Neural progenitor cell (in vitro differentiated cells): ENCODE results near the gene GALNT2. TPM values are rescaled to one million over a fixed set of nuclear protein-coding genes. Genes with fewer than 3 reads are reported as not detected.

Experiments
- DNase-seq: peaks from one replicate; pipeline ENCODE4 v3.0.0-alpha.2; 2016; ENCODE audit warnings: low spot score
- H2AFZ ChIP-seq: fragments of 200-600 bp; sonication (generic); replicated peaks from 2 replicates; pipeline ENCODE4 v1.6.1; 2016; ENCODE audit warnings: antibody characterized with exemption
- H3F3A ChIP-seq: fragments of 200-600 bp; sonication (generic); 2 replicates; pipeline ENCODE4 v1.6.1; 2016; ENCODE audit warnings: antibody characterized with exemption, low read depth
- H3K27ac ChIP-seq: fragments of 200-600 bp; sonication (generic); 2 replicates; pipeline ENCODE4 v1.5.1; 2016; ENCODE audit warnings: mild to moderate bottlenecking
- H3K27me3 ChIP-seq: fragments of 200-600 bp; sonication (generic); 2 replicates; pipeline ENCODE4 v1.6.1; 2016; ENCODE audit warnings: mild to moderate bottlenecking, moderate library complexity
- H3K36me3 ChIP-seq: fragments of 200-600 bp; sonication (generic); 2 replicates; pipeline ENCODE4 v1.5.1; 2016
- H3K4me1 ChIP-seq: fragments of 200-600 bp; sonication (generic); 2 replicates; pipeline ENCODE4 v1.6.1; 2016; ENCODE audit warnings: mixed run types
- H3K4me2 ChIP-seq: fragments of 200-600 bp; sonication (generic); 2 replicates; pipeline ENCODE4 v1.6.1; 2016
- H3K4me3 ChIP-seq: fragments of 200-600 bp; sonication (generic); 2 replicates; pipeline ENCODE4 v1.5.1; 2016
- H3K79me2 ChIP-seq: fragments of 200-600 bp; sonication (generic); 2 replicates; pipeline ENCODE4 v1.6.1; 2016; ENCODE audit warnings: low read depth
- H3K9ac ChIP-seq: fragments of 200-600 bp; sonication (generic); 2 replicates; pipeline ENCODE4 v1.6.1; 2016
- H3K9me3 ChIP-seq: fragments of 200-600 bp; sonication (generic); 2 replicates; pipeline ENCODE4 v1.5.1; 2016; ENCODE audit warnings: low read depth
- H4K20me1 ChIP-seq: fragments of 200-600 bp; sonication (generic); 2 replicates; pipeline ENCODE4 v1.6.1; 2016; ENCODE audit warnings: low read depth
- H3K27ac Mint-ChIP-seq: 3 replicates; pipeline ENCODE4 v1.8.0; 2021; ENCODE audit warnings: mixed read lengths
- H3K27me3 Mint-ChIP-seq: 2 replicates; pipeline ENCODE4 v1.8.0; 2022; ENCODE audit warnings: low read depth, mild to moderate bottlenecking, inconsistent platforms, moderate library complexity, mixed read lengths; ENCODE audit not compliant: insufficient read depth
- H3K36me3 Mint-ChIP-seq: 3 replicates; pipeline ENCODE4 v1.8.0; 2021; ENCODE audit warnings: mixed read lengths
- H3K4me1 Mint-ChIP-seq: 3 replicates; pipeline ENCODE4 v1.8.0; 2021; ENCODE audit warnings: mixed read lengths
- H3K4me3 Mint-ChIP-seq: 3 replicates; pipeline ENCODE4 v1.8.0; 2021; ENCODE audit warnings: mild to moderate bottlenecking, moderate library complexity, mixed read lengths
- H3K9me3 Mint-ChIP-seq: 3 replicates; pipeline ENCODE4 v1.8.0; 2020; ENCODE audit warnings: mixed read lengths
- CTCF ChIP-seq: fragments of 200-600 bp; sonication (generic); IDR thresholded peaks from 2 replicates; pipeline ENCODE4 v1.5.1; 2017; ENCODE audit warnings: antibody characterized with exemption, mild to moderate bottlenecking
- EZH2 ChIP-seq: fragments of 200-600 bp; sonication (generic); IDR thresholded peaks from 2 replicates; pipeline ENCODE4 v1.6.1; 2017; ENCODE audit warnings: antibody characterized with exemption, mild to moderate bottlenecking, moderate library complexity
- EZH2phosphoT487 ChIP-seq: fragments of 200-600 bp; sonication (generic); IDR thresholded peaks from 2 replicates; pipeline ENCODE4 v1.6.1; 2017; ENCODE audit warnings: antibody characterized with exemption
- total RNA-seq: library from RNA; depleted of rRNA; stranded (reverse); fragments of >200 nt; gene quantifications from 2 replicates; pipeline ENCODE4 v1.2.3, GENCODE V29; 2015; ENCODE audit warnings: low replicate concordance

Gene GALNT2
- total RNA-seq, 1 donor from 2014 or later = 37.6 TPM

- H3K4me1 ChIP-seq = peaks cover 30% of the 10 kb centered on the region
These were observed 92.5 kb downstream of the GALNT2 start for GRCh38 chr1:230159580-230159979.

GRCh38 chr1:230160957-230161771 lies 94.1 kb downstream of the GALNT2 start:
- H2AFZ ChIP-seq = no peak overlapping the region
- peaks cover 6% of the 10 kb centered on the region for H3K36me3 Mint-ChIP-seq
- H3F3A ChIP-seq = peaks cover 6% of the 10 kb centered on the region
- H3K4me1 Mint-ChIP-seq = peaks cover 40% of the 10 kb centered on the region
- no peak overlapping the region for H3K27ac ChIP-seq
- H3K27me3 Mint-ChIP-seq = peaks cover 2% of the 10 kb centered on the region
- H3K9me3 ChIP-seq = no peaks in the 10 kb centered on the region
- DNase-seq = no peak
- H3K4me1 ChIP-seq = peaks cover 16% of the 10 kb centered on the region
- H3K27me3 ChIP-seq = no peaks in the 10 kb centered on the region
- H3K36me3 ChIP-seq = no peaks in the 10 kb centered on the region
- H3K9me3 Mint-ChIP-seq = peaks cover 5% of the 10 kb centered on the region
- H3K9ac ChIP-seq = no peak overlapping the region
- peaks cover 44% of the 10 kb centered on the region for H3K79me2 ChIP-seq
- H3K4me3 ChIP-seq = no peak overlapping the region
- H3K4me2 ChIP-seq = no peak overlapping the region
- no peak for TF ChIP-seq EZH2
- TF ChIP-seq CTCF = no peak
- no peak for TF ChIP-seq EZH2phosphoT487
- peaks cover 10% of the 10 kb centered on the region for H4K20me1 ChIP-seq
- H3K4me3 Mint-ChIP-seq = no peak overlapping the region
- no peak overlapping the region for H3K27ac Mint-ChIP-seq

More at GRCh38 chr1:230159580-230159979, 92.5 kb downstream of the GALNT2 start:
- DNase-seq = no peak
- Histone ChIP-seq H3K27me3 (no peaks in the 10 kb centered on the region), H3F3A (peaks cover 6% of the 10 kb centered on the region), H2AFZ (no peak overlapping the region), H3K4me3 (no peak overlapping the region), H3K9ac (no peak overlapping the region), H3K27ac (no peak overlapping the region), H3K4me2 (peak overlapping the region; percentile 51), H4K20me1 (peaks cover 24% of the 10 kb centered on the region), H3K9me3 (no peaks in the 10 kb centered on the region), H3K79me2 (peaks cover 51% of the 10 kb centered on the region), H3K36me3 (no peaks in the 10 kb centered on the region)
- Mint-ChIP-seq H3K4me1 (peaks cover 55% of the 10 kb centered on the region), H3K36me3 (peaks cover 6% of the 10 kb centered on the region), H3K9me3 (peaks cover 7% of the 10 kb centered on the region), H3K27ac (no peak overlapping the region), H3K27me3 (peaks cover 2% of the 10 kb centered on the region), H3K4me3 (no peak overlapping the region)
- TF ChIP-seq CTCF = no peak
- TF ChIP-seq EZH2phosphoT487 = no peak
- TF ChIP-seq EZH2 = no peak

- peaks cover 13% of the 10 kb centered on the region for H3K4me1 ChIP-seq
- H3K9ac ChIP-seq = no peak overlapping the region
- H3K36me3 ChIP-seq = no peaks in the 10 kb centered on the region
- DNase-seq = no peak
- no peak overlapping the region for H3K27ac Mint-ChIP-seq
- peaks cover 4% of the 10 kb centered on the region for H3K27me3 Mint-ChIP-seq
- no peaks in the 10 kb centered on the region for H3K27me3 ChIP-seq
- H4K20me1 ChIP-seq = peaks cover 7% of the 10 kb centered on the region
- TF ChIP-seq EZH2 (no peak), EZH2phosphoT487 (no peak), CTCF (no peak)
- no peak overlapping the region for H3K27ac ChIP-seq
- H3K9me3 ChIP-seq = no peaks in the 10 kb centered on the region
- no peak overlapping the region for H2AFZ ChIP-seq
- H3F3A ChIP-seq = peaks cover 6% of the 10 kb centered on the region
- H3K4me1 Mint-ChIP-seq = peaks cover 26% of the 10 kb centered on the region
- no peak overlapping the region for H3K4me2 ChIP-seq
- H3K36me3 Mint-ChIP-seq = no peaks in the 10 kb centered on the region
- H3K9me3 Mint-ChIP-seq = peaks cover 6% of the 10 kb centered on the region
- peaks cover 36% of the 10 kb centered on the region for H3K79me2 ChIP-seq
- no peak overlapping the region for H3K4me3 Mint-ChIP-seq
- H3K4me3 ChIP-seq = no peak overlapping the region
These were observed 96.2 kb downstream of the GALNT2 start for GRCh38 chr1:230163205-230163604.
